HAP-1 (cell line): ENCODE data around the gene CD84.
"Not testable (repeated sequence)": the region's sequence is repeated elsewhere in the genome, so short reads cannot be mapped to it uniquely, and the experiment has no call there.

Experiments used
- DNase-seq, 2 experiments: peaks; one replicate each; pipeline ENCODE4 v3.0.0-alpha.2; 2016 to 2020; ENCODE audit warnings: low spot score in 2 of 2
- H3K27me3 ChIP-seq: fragments of 250-450 bp; sonication (Bioruptor Pico); 2 replicates; pipeline ENCODE4 v1.5.1; 2020; ENCODE audit warnings: low read depth, mild to moderate bottlenecking, moderate library complexity
- H3K36me3 ChIP-seq: fragments of 250-450 bp; sonication (Bioruptor Pico); replicated peaks from 2 replicates; pipeline ENCODE4 v1.5.1; 2020; ENCODE audit warnings: mild to moderate bottlenecking
- H3K4me1 ChIP-seq: fragments of 250-450 bp; sonication (Bioruptor Pico); 2 replicates; pipeline ENCODE4 v1.5.1; 2020; ENCODE audit warnings: mild to moderate bottlenecking
- H3K4me3 ChIP-seq: fragments of 250-450 bp; sonication (Bioruptor Pico); 2 replicates; pipeline ENCODE4 v1.5.1; 2020; ENCODE audit warnings: mild to moderate bottlenecking, moderate library complexity
- H3K9me3 ChIP-seq: fragments of 250-450 bp; sonication (Bioruptor Pico); 2 replicates; pipeline ENCODE4 v1.5.1; 2020; ENCODE audit warnings: mild to moderate bottlenecking, moderate library complexity
- in situ Hi-C: fragments of 300-500 bp; cut with MboI; formaldehyde crosslinking; loops from 3 replicates; pipeline ENCODE4 v1.14.3; 2020; ENCODE audit warnings: low sequenced_read_pairs, inconsistent platforms, mixed read lengths

CD84 gene

GRCh38 chr1:160519642-160520435, 59.5 kb downstream of the CD84 start:
- no peak overlapping the region for H3K4me3 ChIP-seq
- H3K4me1 ChIP-seq = no peaks in the 10 kb centered on the region
- no peak for DNase-seq
- H3K9me3 ChIP-seq = no peaks in the 10 kb centered on the region
- H3K36me3 ChIP-seq = no peaks in the 10 kb centered on the region
- H3K27me3 ChIP-seq = no peaks in the 10 kb centered on the region; the same call in 1 of the 2 replicates
- in situ Hi-C loops = no loop called here

GRCh38 chr1:160517519-160517918, 61.8 kb downstream of the CD84 start:
- DNase-seq, H3K36me3 ChIP-seq, H3K9me3 ChIP-seq, H3K4me1 ChIP-seq, in situ Hi-C loops, H3K4me3 ChIP-seq, H3K27me3 ChIP-seq: not testable (repeated sequence)

- H3K36me3 ChIP-seq, H3K27me3 ChIP-seq, in situ Hi-C loops, DNase-seq, H3K4me1 ChIP-seq, H3K9me3 ChIP-seq, H3K4me3 ChIP-seq: not testable (repeated sequence)
Measured at GRCh38 chr1:160515908-160516307, 63.4 kb downstream of the CD84 start.

- DNase-seq = no peak
- in situ Hi-C loops = no loop called here
- no peaks in the 10 kb centered on the region for H3K4me1 ChIP-seq
- H3K9me3 ChIP-seq = peaks cover 4% of the 10 kb centered on the region
- H3K4me3 ChIP-seq = no peak overlapping the region
- no peaks in the 10 kb centered on the region for H3K36me3 ChIP-seq
- H3K27me3 ChIP-seq = no peaks in the 10 kb centered on the region
Measured at GRCh38 chr1:160504651-160505050, 74.6 kb downstream of the CD84 start.

- Histone ChIP-seq H3K36me3 (no peaks in the 10 kb centered on the region), H3K4me1 (no peaks in the 10 kb centered on the region), H3K4me3 (no peak overlapping the region), H3K27me3 (no peaks in the 10 kb centered on the region), H3K9me3 (peaks cover 4% of the 10 kb centered on the region)
- in situ Hi-C loops = no loop called here
- no peak for DNase-seq
Measured at GRCh38 chr1:160503087-160503486, 76.2 kb downstream of the CD84 start.

GRCh38 chr1:160500321-160500990, 78.8 kb downstream of the CD84 start:
- no peak overlapping the region for H3K4me3 ChIP-seq
- in situ Hi-C loops = no loop called here
- H3K36me3 ChIP-seq = no peaks in the 10 kb centered on the region
- no peak for DNase-seq
- H3K4me1 ChIP-seq = no peaks in the 10 kb centered on the region
- no peaks in the 10 kb centered on the region for H3K27me3 ChIP-seq
- H3K9me3 ChIP-seq = no peaks in the 10 kb centered on the region

GRCh38 chr1:160499631-160500030, 79.7 kb downstream of the CD84 start:
- H3K27me3 ChIP-seq = no peaks in the 10 kb centered on the region
- no peak for DNase-seq
- no peaks in the 10 kb centered on the region for H3K36me3 ChIP-seq
- no peaks in the 10 kb centered on the region for H3K9me3 ChIP-seq
- in situ Hi-C loops = no loop called here
- no peaks in the 10 kb centered on the region for H3K4me1 ChIP-seq
- no peak overlapping the region for H3K4me3 ChIP-seq

GRCh38 chr1:160498301-160499065, 80.8 kb downstream of the CD84 start:
- H3K9me3 ChIP-seq, H3K36me3 ChIP-seq, H3K4me3 ChIP-seq, H3K27me3 ChIP-seq, DNase-seq, in situ Hi-C loops, H3K4me1 ChIP-seq: not testable (repeated sequence)

- DNase-seq = no peak
- Histone ChIP-seq H3K36me3 (no peaks in the 10 kb centered on the region), H3K9me3 (no peaks in the 10 kb centered on the region), H3K4me3 (no peak overlapping the region), H3K27me3 (no peaks in the 10 kb centered on the region), H3K4me1 (no peaks in the 10 kb centered on the region)
- in situ Hi-C loops = no loop called here
Measured at GRCh38 chr1:160496334-160496733, 83.0 kb downstream of the CD84 start.

- Histone ChIP-seq H3K4me1 (no peaks in the 10 kb centered on the region), H3K27me3 (no peaks in the 10 kb centered on the region), H3K4me3 (no peak overlapping the region), H3K9me3 (no peaks in the 10 kb centered on the region), H3K36me3 (no peaks in the 10 kb centered on the region)
- DNase-seq = peak in 1 of 2 experiments; percentile 16
- in situ Hi-C loops = no loop called here
Measured at GRCh38 chr1:160494620-160495019, 84.7 kb downstream of the CD84 start.

- in situ Hi-C loops = no loop called here
- Histone ChIP-seq H3K4me3 (no peak overlapping the region), H3K4me1 (no peaks in the 10 kb centered on the region), H3K27me3 (no peaks in the 10 kb centered on the region), H3K9me3 (no peaks in the 10 kb centered on the region), H3K36me3 (no peaks in the 10 kb centered on the region)
- no peak for DNase-seq
Measured at GRCh38 chr1:160492617-160493016, 86.7 kb downstream of the CD84 start.

GRCh38 chr1:160491981-160492380, 87.3 kb downstream of the CD84 start:
- DNase-seq = no peak
- no peaks in the 10 kb centered on the region for H3K36me3 ChIP-seq
- in situ Hi-C loops = no loop called here
- no peak overlapping the region for H3K4me3 ChIP-seq
- no peaks in the 10 kb centered on the region for H3K27me3 ChIP-seq
- no peaks in the 10 kb centered on the region for H3K9me3 ChIP-seq
- H3K4me1 ChIP-seq = no peaks in the 10 kb centered on the region
